Mesothelial cell of epicardium (in vitro differentiated cells): Measurements from ENCODE around the gene GOLIM4. TPM values are rescaled to one million over a fixed set of nuclear protein-coding genes. Genes with fewer than 3 reads are reported as not detected.

Source experiments
- DNase-seq, 2 experiments: peaks; one replicate each; pipeline ENCODE4 v3.0.0; 2021; ENCODE audit warnings: low spot score in 2 of 2; ENCODE audit not compliant: unreplicated experiment in 2 of 2
- H3K27ac Mint-ChIP-seq: 2 replicates; pipeline ENCODE4 v1.8.0; 2021; ENCODE audit warnings: mixed read lengths
- H3K27me3 Mint-ChIP-seq: 2 replicates; pipeline ENCODE4 v1.8.0; 2021; ENCODE audit warnings: low read depth, mixed read lengths
- H3K36me3 Mint-ChIP-seq: 2 replicates; pipeline ENCODE4 v1.8.0; 2021; ENCODE audit warnings: mixed read lengths
- H3K4me1 Mint-ChIP-seq: 2 replicates; pipeline ENCODE4 v1.8.0; 2021; ENCODE audit warnings: mixed read lengths
- H3K4me3 Mint-ChIP-seq: 2 replicates; pipeline ENCODE4 v1.8.0; 2021; ENCODE audit warnings: mild to moderate bottlenecking, moderate library complexity, mixed read lengths
- H3K9me3 Mint-ChIP-seq: 2 replicates; pipeline ENCODE4 v1.8.0; 2021; ENCODE audit warnings: mixed read lengths
- total RNA-seq: library from RNA; stranded (reverse); gene quantifications from 3 replicates; pipeline ENCODE4 v1.2.1, GENCODE V29; 2021
- TF ChIP-seq, protein P1 (sequence below): fragments of 200-600 bp; sonication (generic); IDR thresholded peaks from one replicate; pipeline ENCODE4 v1.5.0; 2021; ENCODE audit warnings: antibody characterized with exemption; ENCODE audit not compliant: unreplicated experiment

Gene GOLIM4
- total RNA-seq, 1 donor from 2014 or later = 93.7 TPM

DNA sequence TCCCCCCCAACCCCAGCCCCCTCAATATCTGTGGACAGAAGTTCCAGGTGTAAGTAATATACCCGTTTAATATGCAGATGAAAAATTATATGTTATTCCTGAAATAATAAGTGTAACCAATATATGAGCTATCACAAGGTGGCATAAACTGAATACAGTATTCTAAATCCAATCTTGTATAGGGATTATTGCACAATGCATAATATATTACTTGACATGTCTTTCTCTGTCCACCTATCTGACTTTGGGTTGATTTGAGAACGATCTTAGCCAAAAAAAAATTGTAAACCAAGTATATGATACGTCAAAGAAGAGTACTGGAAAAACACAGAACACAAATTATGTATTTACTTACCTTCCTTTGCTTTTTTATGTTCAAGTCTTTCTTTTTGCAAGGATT lies 47.8 kb downstream of the GOLIM4 start:
- H3K4me3 Mint-ChIP-seq = no peak overlapping the region
- DNase-seq = no peak
- H3K4me1 Mint-ChIP-seq = peaks cover 69% of the 10 kb centered on the region
- TF ChIP-seq, protein P1, sequence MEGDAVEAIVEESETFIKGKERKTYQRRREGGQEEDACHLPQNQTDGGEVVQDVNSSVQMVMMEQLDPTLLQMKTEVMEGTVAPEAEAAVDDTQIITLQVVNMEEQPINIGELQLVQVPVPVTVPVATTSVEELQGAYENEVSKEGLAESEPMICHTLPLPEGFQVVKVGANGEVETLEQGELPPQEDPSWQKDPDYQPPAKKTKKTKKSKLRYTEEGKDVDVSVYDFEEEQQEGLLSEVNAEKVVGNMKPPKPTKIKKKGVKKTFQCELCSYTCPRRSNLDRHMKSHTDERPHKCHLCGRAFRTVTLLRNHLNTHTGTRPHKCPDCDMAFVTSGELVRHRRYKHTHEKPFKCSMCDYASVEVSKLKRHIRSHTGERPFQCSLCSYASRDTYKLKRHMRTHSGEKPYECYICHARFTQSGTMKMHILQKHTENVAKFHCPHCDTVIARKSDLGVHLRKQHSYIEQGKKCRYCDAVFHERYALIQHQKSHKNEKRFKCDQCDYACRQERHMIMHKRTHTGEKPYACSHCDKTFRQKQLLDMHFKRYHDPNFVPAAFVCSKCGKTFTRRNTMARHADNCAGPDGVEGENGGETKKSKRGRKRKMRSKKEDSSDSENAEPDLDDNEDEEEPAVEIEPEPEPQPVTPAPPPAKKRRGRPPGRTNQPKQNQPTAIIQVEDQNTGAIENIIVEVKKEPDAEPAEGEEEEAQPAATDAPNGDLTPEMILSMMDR = no peak
- no peaks in the 10 kb centered on the region for H3K9me3 Mint-ChIP-seq
- no peaks in the 10 kb centered on the region for H3K27me3 Mint-ChIP-seq
- H3K27ac Mint-ChIP-seq = peak overlapping the region; percentile 62
- peaks cover 2% of the 10 kb centered on the region for H3K36me3 Mint-ChIP-seq

DNA sequence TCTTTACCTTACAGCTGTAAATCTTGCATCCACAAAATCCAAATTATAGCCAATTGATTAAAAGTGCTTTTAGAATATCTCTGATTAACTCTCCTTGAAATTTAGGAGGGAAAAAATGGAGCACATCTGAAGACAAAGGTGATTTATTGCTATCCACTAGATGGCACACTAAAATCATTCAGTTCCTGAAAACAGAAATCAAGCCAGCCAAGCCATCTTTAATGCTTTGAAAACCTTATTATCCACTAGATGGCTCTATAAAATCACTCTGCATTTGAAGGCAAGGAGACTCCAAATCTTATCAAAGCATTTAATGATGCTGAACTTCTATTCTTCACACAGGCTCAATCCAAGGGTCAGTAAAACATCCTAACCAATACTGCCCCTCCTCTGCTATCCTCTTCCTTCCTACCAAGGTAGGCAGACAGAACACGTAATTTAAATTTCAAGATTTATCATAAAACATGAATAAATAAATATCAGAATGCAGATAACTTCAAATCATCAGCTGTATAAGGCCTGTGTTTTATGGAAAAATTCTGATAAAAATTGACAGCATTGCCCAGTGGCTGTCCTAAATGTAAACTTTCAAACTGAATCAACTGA lies 48.4 kb downstream of the GOLIM4 start:
- H3K4me3 Mint-ChIP-seq = no peak overlapping the region
- no peaks in the 10 kb centered on the region for H3K27me3 Mint-ChIP-seq
- H3K27ac Mint-ChIP-seq = peak overlapping the region; percentile 27
- H3K4me1 Mint-ChIP-seq = peaks cover 66% of the 10 kb centered on the region
- peaks cover 6% of the 10 kb centered on the region for H3K36me3 Mint-ChIP-seq
- DNase-seq = no peak
- TF ChIP-seq, protein P1 = peak; percentile 14
- H3K9me3 Mint-ChIP-seq = no peaks in the 10 kb centered on the region

DNA sequence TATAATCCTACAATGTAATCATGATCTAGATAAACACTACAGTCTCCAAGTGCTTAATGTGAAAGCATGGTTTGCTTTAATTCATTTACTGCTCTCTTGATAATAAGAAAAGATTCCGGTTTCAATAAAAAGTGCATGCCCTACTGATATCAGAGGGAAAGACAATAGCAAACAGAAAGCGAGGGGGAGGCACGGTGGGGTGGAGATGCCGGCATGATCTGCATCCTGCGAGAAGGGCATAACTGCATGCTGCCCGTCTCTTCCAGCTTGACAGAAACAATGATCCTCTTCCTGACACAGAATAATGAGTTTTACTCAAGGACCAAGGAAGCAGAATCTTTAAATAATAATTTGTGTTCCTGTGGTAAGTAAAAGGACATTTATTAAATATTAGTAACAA lies 51.7 kb downstream of the GOLIM4 start:
- Mint-ChIP-seq H3K4me3 (no peak overlapping the region), H3K4me1 (peaks cover 43% of the 10 kb centered on the region), H3K27ac (peak overlapping the region; percentile 45), H3K9me3 (no peaks in the 10 kb centered on the region), H3K27me3 (no peaks in the 10 kb centered on the region), H3K36me3 (peaks cover 10% of the 10 kb centered on the region)
- no peak for DNase-seq
- TF ChIP-seq, protein P1 = no peak

DNA sequence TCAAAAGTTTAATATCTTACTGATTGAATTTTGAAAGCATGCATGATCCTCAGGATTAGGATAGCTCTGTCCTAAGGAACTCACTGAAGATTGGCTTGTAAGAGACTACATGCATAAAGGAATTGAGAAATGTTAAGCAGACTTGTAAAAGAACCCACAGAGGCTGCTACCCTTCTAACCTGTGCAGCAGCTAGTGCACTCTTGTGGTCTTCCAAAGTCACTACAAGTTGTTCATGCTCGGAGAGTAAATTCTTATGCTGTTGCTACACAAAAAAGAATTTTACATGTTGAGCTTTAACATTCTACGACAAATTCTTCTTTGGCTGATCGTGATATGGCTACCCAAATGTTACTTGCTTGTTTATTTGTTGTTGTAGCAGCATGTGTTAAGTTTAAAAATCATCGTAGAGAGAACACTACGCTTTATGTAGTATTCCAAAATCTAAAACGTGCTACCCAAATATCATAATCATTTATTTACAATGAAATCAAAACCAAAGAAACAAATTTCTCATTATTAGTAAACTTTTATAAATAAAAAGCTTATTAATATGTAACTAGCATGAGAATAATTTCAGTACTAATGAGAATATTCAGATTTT lies 55.0 kb downstream of the GOLIM4 start:
- DNase-seq = no peak
- no peak overlapping the region for H3K4me3 Mint-ChIP-seq
- H3K36me3 Mint-ChIP-seq = peaks cover 27% of the 10 kb centered on the region
- no peaks in the 10 kb centered on the region for H3K9me3 Mint-ChIP-seq
- no peaks in the 10 kb centered on the region for H3K27me3 Mint-ChIP-seq
- no peak overlapping the region for H3K27ac Mint-ChIP-seq
- peaks cover 25% of the 10 kb centered on the region for H3K4me1 Mint-ChIP-seq
- TF ChIP-seq, protein P1 = peak; percentile 55

DNA sequence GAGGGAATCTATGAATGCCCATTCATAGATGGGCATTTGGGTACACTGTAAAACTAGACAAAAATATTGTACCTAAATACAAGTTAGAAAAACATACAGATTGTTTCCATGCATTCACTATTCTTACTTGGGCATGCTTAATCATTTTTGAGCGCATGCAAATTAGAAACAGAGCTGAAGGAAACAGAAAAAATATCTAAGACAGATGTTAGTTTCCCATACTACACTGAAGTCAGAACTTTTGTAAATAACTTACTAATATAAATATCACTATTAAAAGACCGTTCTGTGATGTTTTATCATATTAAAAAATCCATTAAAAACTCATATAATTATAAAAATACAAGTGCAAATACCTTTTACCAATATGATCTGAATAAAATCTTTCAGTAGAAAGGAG lies 58.7 kb downstream of the GOLIM4 start:
- H3K27me3 Mint-ChIP-seq = no peaks in the 10 kb centered on the region
- H3K4me1 Mint-ChIP-seq = peaks cover 17% of the 10 kb centered on the region
- H3K4me3 Mint-ChIP-seq = no peak overlapping the region

More for the DNA sequence above, 58.7 kb downstream of the GOLIM4 start:
- peaks cover 44% of the 10 kb centered on the region for H3K36me3 Mint-ChIP-seq
- TF ChIP-seq, protein P1 = no peak
- H3K9me3 Mint-ChIP-seq = peaks cover 5% of the 10 kb centered on the region
- no peak for DNase-seq
- no peak overlapping the region for H3K27ac Mint-ChIP-seq
